Measurements from ENCODE around the gene NHLRC2. TPM values are rescaled to one million over a fixed set of nuclear protein-coding genes. Genes with fewer than 3 reads are reported as not detected.

NHLRC2 gene
- total RNA-seq, 1 experiment from 2014 or later, result 56.3 TPM

- TF ChIP-seq CBX3 (IDR thresholded peaks at IDR 0.05; ENCODE audit: low read depth), result no peak
- TF ChIP-seq POLR2A (IDR thresholded peaks at IDR 0.05; ENCODE audit: borderline replicate concordance, extremely low read depth, insufficient read depth, insufficient read length), result no peak
- no peak for TF ChIP-seq RAD21 (IDR thresholded peaks at IDR 0.05; ENCODE audit: low read depth)
- TF ChIP-seq POLR2AphosphoS5 (IDR thresholded peaks at IDR 0.05; ENCODE audit: low read depth, low read length), result no peak
- TF ChIP-seq CEBPB (IDR thresholded peaks at IDR 0.05; ENCODE audit: low read depth), result no peak
- TF ChIP-seq EGR1 (IDR thresholded peaks at IDR 0.05; ENCODE audit: low read depth), result no peak
- TF ChIP-seq SIN3A (IDR thresholded peaks at IDR 0.05; ENCODE audit: low read depth), result no peak
These were observed 11.4 kb downstream of the NHLRC2 start (continued) for GRCh38 chr10:113865901-113866300.

GRCh38 chr10:113866551-113867394 lies 12.3 kb downstream of the NHLRC2 start:
- no peak overlapping the region for H2AFZ ChIP-seq (ENCODE audit: low read depth, low read length, poor library complexity, severe bottlenecking)
- no TSS peak for BruUV-seq (replicated peaks)
- intact Hi-C loops (cut with micrococcal nuclease), result no loop called here
- no peaks in the 10 kb centered on the region for H3K9me2 ChIP-seq (ENCODE audit: insufficient read depth)
- no peaks in the 10 kb centered on the region for H3K27me3 ChIP-seq (ENCODE audit: insufficient read depth, low read length)
- H3K9me3 ChIP-seq (ENCODE audit: control insufficient read depth in 1 of 2, insufficient read depth in 1 of 2, low read depth in 1 of 2, low read length in 2 of 2), result no peaks in the 10 kb centered on the region
- no peaks in the 10 kb centered on the region for H4K20me1 ChIP-seq (ENCODE audit: insufficient read depth)
- ChIA-PET RAD21 (ENCODE audit: low non-redundant PET in 1 of 2, low total read pairs in 2 of 2, uncharacterized antibody in 2 of 2, unreplicated experiment in 2 of 2) (no interaction called here), POLR2A (no interaction called here), CTCF (no interaction called here)
- H3K4me3 ChIP-seq (replicated peaks in 1 of 2; ENCODE audit: low read depth in 1 of 2, low read length in 2 of 2), result no peak overlapping the region
- H3K27ac ChIP-seq (ENCODE audit: low read depth, low read length), result no peak overlapping the region
- 0 out of 4 replicates have a peak, but pooled peaks cover 0 to 3% of the 10 kb centered on the region in 2 experiments for H3K36me3 ChIP-seq (ENCODE audit: control insufficient read depth in 1 of 2, insufficient read depth in 2 of 2, low read length in 2 of 2)
- no peaks in the 10 kb centered on the region for H3K4me1 ChIP-seq (ENCODE audit: control insufficient read depth in 1 of 2, insufficient read depth in 2 of 2, low read length in 2 of 2)
- DNase-seq (ENCODE audit: low read depth, low spot score) (no peak), ATAC-seq (no peak)
- peaks cover 47% of the 10 kb centered on the region for H3K79me2 ChIP-seq (ENCODE audit: insufficient read depth, low read length)
- H3K9ac ChIP-seq (ENCODE audit: low read length), result no peak overlapping the region
- H3K4me2 ChIP-seq (ENCODE audit: low read length), result no peak overlapping the region
- TF ChIP-seq ZNF274 (IDR thresholded peaks at IDR 0.05; ENCODE audit: low read depth, low read length) (no peak), EZH2phosphoT487 (IDR thresholded peaks at IDR 0.05; ENCODE audit: borderline replicate concordance) (no peak)

Data from HCT116 (cell line).